Activated CD8-positive, alpha-beta memory T cell treated with anti-CD3 and anti-CD28 coated beads for 1 hour (primary cell): ENCODE measurements around the gene FLNC.

Experiments used
- DNase-seq, 2 donors: peaks; one replicate each; pipeline ENCODE4 v3.0.0-alpha.2; 2020; ENCODE audit warnings: low read depth in 1 of 2; ENCODE audit errors: extremely low read depth in 1 of 2

The FLNC gene

DNA sequence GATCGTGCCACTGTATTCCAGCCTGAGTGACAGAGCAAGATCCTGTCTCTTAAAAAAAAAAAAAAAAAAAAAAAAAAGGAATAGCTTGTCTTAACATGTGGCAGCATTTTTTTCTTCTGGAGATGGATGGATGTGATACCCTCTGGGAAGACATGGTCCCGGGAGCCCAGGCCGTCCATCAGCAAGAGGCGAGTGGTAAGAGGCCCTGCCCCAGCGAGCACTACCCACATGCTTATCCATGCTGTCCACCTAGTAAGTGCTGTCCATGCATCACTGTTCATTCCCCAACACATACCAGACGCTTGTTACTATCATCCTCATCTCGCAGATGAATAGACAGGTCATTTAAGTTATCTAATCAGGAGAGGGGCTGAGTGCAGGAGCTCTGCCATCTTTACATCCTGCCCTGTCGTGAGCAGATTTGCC, 45.3 kb downstream of the FLNC start:
- no peak for DNase-seq

DNA sequence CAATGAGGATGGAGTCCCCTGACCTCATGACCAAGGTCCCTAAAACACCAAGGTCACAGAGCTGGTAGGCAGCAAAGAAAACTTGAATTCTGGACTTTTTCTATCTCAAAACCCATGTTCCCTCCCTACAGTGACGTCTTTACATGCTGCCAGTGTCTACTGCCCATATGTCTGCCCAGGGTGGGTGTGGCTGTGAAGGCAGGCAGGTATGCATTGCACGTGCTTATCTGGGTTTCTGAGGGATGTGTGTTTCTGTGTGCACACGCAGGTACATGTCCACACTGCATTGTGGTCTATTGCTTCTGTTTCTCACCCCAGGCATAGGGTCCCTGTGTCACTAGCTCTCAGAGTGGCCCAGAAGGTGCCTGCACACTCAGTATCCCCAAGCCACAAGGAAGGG, 45.9 kb downstream of the FLNC start:
- no peak for DNase-seq

DNA sequence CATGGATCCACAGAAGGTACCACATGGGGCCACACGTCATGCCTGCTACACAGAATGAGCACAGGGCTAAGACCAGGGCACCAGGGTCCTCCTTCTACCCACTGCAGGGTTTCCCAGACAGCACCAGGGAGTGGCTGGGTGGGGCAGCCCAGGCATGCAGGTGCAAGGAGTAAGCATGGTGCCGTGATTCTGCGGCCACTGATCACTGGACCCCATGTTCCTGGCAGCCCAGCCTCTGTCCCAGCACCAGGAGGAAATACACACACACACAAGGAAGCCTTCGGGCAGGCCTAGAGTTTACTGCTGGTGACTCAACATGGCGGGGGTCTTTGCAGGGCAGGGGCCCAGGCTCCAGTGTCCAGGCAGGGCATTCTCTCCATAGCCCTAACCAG, 46.4 kb downstream of the FLNC start:
- no peak for DNase-seq

DNA sequence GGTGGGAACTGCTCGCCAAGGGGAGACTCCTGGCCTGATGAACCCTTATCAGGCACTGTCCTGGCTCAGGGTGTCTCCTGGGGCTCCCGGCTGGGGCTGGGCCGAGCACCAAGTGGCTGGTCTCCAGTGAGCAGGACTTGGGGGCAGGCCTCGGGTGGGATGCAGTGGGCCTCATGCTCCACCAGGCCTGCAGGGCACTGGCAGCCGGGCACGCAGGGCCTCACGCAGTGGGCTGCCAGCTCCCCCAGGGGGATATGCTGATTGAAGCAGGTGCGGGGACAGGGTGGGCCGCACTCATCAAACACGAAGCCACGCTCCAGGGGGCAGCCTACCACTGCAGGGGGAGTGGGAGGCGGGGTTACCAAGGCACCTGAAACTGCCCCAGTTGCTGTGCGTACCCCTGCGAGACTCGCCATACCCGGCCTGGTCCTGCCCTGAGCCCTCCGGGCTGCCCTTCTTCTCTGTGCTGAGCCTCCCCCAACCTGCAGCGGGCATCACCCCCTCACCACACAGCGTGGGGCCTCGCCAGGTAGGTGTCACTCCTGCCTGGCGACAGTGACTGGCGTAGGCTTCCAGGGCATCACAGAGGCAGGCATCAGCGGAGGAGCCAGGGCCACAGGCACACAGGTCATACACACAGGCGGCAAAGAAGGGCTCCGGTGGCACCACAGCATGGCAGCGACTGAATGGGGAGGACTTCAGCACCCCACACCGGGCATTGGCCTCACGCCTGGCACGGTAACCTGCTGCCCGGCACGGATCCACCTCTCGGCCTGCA, 47.0 kb downstream of the FLNC start:
- no peak for DNase-seq

DNA sequence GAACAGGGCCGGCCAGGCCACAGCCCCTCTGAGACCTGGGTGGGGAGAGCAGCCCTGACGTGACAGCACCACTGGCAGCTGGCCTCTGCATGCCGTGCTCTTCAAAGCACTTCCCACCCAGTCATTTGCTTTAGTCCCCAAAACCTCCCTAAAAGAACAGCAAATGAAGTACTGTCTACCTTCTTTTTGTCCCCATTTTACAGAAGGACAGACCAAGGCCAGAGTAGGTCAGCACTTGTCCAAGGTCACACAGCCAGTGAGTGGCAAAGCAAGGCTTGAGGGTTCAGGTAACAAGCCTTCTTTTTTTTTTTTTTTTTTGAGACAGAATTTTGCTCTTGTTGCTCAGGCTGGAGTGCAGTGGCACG, 47.5 kb downstream of the FLNC start:
- no peak for DNase-seq

DNA sequence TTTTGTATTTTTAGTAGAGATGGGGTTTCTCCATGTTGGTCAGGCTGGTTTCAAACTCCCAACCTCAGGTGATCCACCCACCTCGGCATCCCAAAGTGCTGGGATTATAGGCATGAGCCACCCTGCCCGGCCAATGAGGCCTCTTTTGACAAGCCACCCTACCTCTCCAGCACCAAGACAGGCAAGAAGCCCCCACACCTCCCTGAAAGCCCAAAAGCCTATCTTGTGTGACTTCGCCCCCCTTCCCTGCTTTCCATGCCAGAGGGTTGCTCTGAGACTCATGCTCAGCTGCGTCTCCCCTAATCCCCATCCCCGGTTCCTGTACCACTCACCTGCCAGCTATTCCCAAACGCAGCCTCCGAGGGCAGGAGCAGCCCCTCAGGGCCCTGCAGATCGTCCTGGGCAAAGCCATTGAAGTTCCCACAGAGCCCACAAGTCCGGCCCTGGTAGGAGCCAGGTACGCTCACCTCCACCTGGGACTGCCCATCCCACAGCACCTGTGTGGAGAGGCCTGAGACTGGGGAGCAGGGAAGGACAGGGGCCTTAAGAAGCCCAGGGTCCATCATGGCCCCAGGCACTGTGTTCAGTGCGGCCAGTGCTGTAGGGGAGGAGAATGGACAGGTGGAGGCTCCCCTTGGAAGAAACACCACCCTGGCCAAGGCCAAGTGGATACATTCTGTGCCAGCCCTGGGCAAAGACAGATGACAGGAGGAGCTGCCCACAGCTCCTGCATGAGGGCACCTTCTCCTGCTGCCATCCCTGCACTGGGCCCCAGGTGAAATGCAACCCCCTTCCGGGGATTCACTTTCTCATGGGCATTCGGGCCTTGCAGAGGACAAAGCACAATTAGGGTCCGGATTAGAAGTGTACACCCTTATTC, 48.3 kb downstream of the FLNC start:
- no peak for DNase-seq

DNA sequence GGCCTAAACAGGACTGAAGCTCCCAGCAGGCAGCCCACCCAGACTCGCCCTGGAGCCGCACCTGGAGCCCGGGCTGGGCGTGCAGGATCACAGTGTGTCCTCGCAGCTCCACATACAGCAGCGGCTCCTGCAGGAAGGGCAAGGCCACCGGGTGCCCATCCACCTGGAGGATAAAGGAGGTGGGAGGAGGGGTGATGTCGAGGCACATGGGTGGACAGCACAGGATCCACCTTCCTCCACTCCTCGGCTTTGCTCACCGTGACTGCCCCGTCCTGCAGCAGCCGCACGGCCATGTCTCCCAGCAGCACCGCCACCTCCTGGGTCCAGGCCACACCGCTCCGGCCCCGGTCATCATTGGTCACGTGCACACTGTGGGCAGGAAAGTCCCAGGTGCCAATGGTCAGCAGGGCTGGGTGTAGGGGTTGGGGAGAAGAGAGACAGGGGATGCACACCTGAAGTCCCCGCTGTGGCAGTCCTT, 49.3 kb downstream of the FLNC start:
- DNase-seq = no peak

DNA sequence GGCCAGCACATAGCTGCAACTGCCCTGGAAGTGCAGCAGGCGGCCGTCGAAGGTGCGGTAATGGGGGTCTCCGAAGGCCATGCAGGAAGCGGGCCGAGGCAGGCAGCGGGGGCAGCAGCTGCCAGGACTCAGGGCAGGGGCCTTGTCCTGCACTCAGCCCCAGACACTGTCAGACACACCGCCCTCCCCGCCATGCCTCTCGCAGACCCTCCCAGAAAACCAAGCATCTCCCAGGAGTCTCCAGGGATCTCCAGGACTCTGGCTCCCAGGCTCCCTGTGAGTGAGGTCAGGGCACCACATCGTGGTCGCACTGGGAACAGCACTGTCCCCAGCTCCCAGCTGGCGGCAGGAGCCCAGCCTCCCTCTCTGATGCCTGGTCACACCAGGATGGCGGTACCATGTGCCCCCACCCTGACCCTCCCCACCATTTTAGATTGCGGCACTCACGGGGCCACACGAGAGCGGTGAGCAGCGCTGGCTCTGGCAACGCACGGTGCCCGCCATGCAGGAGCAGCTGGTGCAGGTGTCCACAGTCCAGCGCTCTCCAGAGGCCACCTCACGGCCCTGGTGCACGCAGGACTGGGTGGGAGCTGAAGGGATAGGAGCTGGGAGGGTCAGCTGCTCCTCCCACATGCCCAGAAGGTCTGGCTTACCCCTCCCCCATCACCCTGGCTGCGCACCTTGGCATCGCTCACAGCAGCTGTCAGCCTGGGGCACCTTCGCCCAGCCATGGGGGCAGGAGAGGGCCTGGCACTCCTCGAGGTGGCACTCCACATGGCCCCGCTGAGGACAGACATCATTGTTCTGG, 49.9 kb downstream of the FLNC start:
- DNase-seq = no peak

DNA sequence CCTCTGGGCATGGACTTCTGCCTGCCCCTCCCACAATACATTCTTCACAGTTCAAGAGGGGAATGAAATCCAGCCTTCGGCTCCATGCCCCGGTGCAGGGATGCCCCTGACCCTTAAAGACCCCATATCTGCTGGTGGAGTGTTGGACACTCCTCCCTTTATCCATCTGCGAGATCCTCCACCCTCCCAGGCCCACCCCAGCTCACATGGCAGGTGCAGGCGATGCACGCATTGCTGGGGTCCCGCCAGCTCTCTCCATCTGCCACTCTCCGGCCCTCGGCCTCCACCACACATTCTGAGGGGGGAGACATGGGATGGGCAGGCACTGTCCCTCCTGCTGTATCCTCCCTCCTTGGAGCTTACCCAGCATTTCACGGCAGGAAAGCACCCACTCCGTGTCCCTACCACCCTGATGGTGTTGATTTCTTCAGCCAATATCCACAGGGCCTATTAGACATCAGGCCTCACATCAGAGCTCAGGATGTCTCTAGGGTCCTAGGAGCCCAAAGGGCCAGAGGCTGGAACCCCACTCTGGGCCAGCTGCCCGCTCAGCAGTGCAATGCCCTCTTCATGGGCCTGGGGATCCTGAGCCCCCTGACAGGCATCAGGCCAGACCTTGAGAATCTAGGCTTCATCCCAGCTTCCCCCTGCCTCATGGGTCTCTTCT, 50.7 kb downstream of the FLNC start:
- no peak for DNase-seq

DNA sequence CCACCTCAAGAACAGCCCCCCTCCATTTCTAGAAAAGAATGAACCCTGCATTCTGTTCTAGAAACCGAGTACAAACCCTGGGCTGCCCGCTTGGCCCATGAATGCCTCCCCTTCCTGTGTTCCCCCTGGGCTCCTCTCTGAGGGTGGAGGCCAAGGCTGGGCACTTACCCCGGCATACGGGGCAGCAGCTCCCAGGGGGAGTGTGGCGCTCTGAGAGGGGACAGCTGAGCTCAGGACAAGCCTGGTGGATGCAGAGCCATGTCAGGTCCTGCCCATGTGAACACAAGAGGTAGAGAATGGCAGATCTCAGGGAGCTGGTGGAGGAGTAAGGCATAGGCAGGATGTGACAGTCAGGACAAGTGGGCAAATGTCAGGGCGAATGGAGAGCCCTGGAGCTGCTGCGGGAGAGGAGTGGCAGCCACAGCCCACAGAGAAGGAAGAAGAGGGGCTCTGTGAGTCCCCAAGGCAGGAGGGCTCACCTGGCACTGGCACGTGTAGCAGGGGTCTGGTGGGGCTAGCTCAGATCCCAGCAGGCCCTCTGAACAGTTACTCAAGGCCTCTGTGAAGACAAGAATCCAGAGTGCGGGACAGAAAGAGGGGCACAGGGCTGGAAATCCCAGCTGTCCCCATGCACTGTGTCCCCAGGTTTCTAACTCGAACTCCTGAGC, 51.4 kb downstream of the FLNC start:
- DNase-seq = no peak

DNA sequence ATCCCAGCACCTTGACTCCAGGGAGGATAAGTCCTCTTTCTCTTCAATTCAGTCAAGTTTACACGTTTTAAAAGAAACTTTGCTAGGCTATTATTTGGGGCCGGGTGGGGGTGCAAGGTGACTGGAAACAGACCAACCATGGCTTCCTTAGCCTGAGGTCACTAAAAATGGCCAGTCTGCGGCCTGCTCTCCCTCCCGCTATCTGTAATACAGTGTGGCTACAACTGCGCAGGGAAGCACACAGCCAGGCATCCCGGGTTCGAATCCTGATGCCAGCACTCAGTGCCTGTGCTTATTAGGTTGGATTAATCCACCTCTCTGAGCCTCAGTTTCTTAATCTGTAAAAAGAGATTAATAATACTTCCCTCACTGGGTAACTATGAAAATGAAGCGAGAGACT, 51.9 kb downstream of the FLNC start:
- no peak for DNase-seq

DNA sequence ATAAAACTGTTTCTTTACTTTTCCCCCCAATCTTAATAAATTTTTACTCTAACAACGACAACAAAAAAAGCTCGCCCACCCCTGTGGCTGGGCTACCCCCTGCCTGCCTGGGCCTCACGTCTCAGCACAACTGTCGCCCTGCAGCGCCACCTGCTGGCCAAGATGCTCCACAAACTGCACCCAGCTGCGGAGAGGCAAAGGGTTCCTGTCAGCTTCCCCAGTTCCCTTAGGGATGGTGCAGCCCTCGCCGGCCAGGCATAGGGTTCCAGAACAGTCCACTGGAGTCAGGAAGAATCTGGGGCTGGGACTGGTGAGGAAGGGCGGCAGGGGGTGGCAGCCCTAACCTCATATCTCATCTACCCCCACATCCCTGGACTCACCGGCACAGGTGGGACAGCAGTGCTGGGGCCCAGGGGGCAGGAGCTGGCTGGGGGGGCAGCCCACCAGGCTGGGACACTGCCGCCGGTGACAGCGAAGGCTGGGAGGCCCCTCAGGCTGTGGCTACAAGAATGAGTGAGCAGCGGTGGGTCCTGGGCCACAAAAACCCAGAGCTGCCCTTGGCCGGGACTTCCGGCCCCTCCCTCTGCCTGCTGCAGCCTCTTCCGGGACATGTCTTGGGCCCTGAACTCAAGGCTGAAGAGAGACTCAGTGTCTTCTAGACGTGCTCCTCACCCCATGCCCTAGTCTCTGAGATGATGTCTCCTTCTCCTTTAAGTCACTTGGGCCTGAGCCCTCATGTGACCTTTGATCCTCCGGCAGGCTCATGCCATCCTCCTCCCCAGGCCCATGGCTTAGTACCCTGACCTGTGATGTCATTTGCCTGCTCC, 53.6 kb downstream of the FLNC start:
- DNase-seq = peak; percentile 58 to 86

DNA sequence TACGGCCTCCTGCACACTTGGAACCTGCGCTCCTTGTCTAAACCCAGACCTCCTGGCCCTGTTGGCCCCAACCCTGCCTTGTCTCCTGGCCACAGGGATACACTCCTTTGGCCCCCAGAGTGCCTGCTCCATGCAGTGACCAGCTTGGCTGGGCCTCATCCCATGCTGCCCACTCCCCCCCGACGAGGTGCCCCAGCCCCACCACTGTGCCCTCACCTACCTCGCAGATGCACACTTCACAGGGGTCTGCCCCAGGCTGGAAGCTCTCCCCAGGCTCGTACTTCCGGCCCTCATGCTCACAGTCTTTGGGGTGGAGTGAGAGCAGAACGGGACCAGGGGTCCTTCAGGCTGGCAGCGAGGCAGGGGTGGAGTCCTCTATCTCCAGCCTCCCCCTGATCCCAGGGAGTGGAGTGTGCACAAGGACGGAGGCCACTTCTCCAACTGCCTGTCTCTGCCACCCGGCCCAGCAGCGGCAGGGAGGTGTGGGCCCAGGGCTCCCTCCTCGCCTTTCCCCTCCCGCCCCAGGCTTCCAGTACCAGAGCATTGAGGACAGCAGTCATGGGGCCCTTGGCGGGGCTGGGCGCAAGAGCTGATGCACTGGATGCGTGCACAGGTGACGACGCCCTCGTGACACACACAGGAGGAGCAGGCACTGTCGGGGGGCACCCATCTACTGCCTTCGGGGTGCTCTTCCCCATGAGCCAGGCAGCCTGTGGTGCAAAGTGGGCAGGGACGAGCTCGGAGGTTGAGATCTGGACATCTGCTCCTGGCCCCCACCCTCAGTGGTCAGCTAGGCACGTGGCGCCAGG, 54.6 kb downstream of the FLNC start:
- no peak for DNase-seq

DNA sequence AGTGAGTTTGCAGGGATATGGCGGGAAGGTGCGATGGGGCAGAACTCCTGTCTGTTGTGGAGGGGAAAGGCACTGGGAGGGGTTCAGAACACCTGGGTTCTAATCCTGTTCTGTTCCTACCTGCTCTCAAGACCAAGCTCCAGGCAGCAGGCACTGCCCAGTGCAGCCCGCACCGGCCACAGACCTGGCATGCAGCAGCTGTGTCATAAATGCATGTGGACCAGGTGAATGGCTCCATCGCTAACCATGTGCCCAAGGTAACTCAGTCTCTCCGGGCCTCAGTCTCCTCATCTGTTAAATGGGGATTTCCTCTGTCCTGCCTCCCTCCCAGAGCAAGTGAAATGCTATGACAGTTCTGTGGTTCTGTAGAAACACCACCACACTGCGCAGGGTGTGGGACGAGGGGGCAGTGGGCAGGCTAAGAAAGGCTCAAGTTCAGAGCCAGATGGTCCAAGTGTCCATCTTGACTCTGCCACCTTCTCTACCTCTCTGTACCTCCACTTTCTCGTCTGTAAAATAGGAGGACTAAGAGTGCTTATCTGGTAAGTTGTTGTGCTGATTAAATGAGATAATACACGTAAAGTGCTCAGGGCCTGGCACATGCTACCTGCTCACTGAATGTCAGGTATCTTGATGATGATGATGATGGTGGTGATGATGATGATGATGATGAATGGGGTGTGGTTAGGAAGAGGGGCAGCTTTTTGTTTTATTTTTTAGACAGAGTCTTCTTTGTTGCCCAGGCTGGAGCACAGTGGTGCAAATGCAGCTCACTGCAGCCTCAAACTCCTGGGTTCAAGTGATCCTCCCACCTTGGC, 55.4 kb downstream of the FLNC start:
- DNase-seq = no peak

DNA sequence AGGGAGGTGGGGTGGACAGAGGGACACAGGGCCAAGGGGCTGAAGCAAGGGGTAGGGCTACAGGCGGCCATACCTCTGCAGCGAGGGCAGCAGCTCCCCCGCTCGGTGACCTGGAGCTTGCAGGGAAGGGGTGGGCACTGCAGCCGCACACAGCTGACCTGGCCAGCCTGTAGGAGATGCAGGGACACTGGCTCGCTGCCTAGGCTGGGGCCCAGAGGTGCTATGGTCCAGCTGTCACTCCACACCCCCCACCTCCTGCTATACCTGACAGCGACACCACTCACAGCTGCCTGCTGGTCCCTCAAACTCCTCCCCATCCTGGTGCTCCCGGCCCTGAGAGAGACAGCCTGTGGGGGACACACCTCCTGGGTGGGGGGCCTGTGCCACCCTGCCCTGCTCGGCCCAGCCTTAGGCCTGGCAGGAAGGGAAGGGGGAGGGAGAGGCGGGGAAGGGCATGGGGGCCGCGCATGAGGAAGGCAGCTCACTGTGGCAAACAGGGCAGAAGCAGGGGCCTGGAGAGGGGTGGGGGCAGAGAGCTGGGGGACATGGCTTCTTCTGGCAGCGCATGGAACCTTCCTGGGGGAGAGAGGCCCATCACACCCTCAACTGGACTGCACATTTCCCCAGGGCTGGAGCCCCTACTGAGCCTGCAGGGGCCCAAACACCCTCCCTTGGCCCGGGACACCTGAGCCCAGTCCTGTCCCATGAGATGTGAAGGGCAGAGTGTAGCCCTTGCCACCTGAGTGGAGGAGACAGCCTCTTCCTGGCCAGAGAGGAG, 56.4 kb downstream of the FLNC start:
- DNase-seq = no peak

DNA sequence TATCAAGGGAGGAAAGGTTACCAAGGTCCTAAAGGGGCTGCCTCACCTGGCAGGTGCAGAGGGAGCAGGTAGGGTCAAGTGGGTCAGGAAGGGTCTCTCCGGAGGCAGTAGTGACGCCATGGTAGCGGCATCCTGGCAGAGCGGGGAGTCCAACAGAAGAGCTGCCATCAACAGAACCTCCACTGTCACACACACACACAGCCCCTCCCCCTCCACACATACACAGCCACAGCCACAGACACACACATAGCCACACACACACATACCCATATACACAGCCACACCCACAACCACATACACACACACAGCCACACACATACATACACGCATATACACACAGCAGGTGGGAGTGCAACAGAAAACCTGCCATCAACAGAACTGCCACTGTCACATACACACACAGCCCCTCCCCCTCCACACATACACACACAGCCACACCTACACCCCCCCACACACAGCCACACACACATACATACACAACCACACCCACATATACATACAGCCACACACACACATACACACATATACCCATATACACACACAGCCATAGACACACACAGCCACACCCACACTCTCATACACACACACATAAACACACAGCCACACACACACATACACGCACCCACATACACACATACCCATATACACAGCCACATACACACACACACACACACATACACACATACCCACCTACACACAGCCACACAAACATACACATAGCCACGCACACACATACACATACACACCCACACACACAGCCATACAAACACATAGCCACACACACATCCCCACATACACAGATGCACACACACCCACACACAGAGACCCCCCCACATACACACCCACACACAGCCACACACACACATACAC, 57.2 kb downstream of the FLNC start:
- DNase-seq = no peak
